GM12873 (cell line): ENCODE data around the gene SELENOW.

ENCODE experiments used
- CTCF ChIP-seq: IDR thresholded peaks from 2 replicates; pipeline ENCODE4 v1.5.1; 2012; ENCODE audit warnings: low read depth, mild to moderate bottlenecking, moderate library complexity, low read length, control low read depth; ENCODE audit not compliant: insufficient read depth; ENCODE audit errors: missing control alignments

The SELENOW gene

GRCh38 chr19:47741544-47742140, 36.9 kb upstream of the SELENOW start:
- no peak for TF ChIP-seq CTCF

- TF ChIP-seq CTCF: no peak
Observed at GRCh38 chr19:47742634-47743033, 35.9 kb upstream of the SELENOW start.

GRCh38 chr19:47745010-47745901, 33.2 kb upstream of the SELENOW start, which contains the start of gene NOP53:
Gene NOP53, plus strand, starts transcription at chr19:47745546. Its CDS starts 14 bp downstream, at chr19:47745560.
- no peak for TF ChIP-seq CTCF

GRCh38 chr19:47749326-47749725, 29.2 kb upstream of the SELENOW start:
- TF ChIP-seq CTCF: no peak

GRCh38 chr19:47750752-47751151, 27.8 kb upstream of the SELENOW start:
- TF ChIP-seq CTCF: no peak

GRCh38 chr19:47752440-47753211, 25.9 kb upstream of the SELENOW start:
- no peak for TF ChIP-seq CTCF

GRCh38 chr19:47754206-47755064, 24.1 kb upstream of the SELENOW start:
- no peak for TF ChIP-seq CTCF
